HG03520 (cell line): ENCODE measurements around the gene CHMP2A.
"Not testable (repeated sequence)": the region's sequence is repeated elsewhere in the genome, so short reads cannot be mapped to it uniquely, and the experiment has no call there.

Experiments
- ATAC-seq: cut with Tn5 transposase; IDR thresholded peaks from one replicate; pipeline ENCODE4 v1.9.1; 2021; ENCODE audit warnings: mild to moderate bottlenecking, moderate library complexity; ENCODE audit not compliant: unreplicated experiment

Gene CHMP2A

DNA sequence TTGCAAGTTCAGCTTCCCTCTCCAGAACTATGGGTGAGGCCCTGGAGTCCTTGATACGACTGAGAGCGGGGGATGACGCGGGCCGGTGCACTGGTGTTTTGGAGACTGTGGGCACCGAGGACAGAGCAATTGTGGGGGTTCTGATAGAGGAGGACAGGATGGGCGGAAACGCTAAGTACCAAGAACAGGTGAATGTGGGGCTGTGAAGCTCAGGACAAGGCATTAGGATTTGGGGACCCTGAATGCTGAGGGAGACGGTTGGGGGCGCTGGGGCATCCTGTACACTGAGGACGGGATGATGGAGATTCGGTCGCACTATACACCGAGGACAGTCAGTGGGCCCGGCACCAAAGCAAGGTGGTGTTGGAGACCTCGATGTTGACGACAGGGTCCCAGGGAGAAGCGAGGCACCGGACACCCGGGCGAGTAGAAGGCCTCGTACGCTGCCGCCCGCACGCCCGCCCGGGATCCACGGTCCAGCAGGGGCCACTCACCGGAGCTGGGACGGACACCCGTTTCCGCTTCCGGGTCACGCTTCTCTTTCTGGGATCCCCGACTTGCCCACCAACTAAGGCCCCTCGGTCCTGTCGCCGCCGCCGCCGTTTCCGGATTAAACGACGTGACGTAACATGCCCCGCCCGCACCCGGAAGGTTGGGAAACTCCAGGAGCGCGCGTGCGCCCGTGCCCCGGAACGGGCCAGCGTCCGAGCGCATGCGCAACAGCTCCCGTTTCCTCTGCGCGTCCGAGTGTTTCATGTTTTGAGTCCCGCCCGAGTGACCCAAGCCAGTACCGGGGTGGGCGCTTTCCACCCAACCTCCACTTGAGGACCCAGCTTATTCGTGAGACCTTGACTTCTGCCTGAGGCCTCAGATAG is at the start of gene CHMP2A:
Gene CHMP2A, minus strand, starts transcription at position 612 of the 875 bp plus-strand sequence. CDS start 893 bp downstream, outside the sequence.
- peak; percentile 29 for ATAC-seq

DNA sequence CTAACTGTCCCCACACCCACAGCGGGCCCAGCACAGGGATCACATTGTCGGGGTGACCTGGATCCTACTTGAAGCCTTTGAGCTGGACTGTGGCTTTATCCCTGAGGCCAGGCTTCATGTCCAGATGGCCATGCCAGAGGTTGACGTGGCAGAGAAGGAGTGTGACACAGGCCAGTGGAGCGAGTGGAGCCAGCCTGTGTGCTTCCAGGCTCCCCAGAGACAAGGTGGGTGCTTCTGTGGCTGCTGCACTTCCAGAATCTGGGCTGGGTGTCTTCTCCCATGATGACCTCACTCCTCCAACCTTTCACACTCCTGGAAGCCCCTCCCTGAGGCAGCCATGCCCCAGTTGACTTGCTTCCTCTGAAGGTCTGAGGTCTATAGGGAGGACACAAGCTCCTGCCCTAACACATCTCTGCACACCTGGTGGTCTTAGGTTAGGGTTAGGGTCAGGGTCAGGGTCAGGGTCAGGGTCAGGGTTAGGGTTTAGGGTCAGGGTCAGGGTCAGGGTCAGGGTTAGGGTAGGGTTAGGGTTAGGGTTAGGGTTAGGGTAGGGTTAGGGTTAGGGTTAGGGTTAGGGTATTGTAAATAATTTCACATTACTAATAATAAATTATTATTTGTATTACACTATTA is 31.3 kb upstream of the CHMP2A start:
- no peak for ATAC-seq

DNA sequence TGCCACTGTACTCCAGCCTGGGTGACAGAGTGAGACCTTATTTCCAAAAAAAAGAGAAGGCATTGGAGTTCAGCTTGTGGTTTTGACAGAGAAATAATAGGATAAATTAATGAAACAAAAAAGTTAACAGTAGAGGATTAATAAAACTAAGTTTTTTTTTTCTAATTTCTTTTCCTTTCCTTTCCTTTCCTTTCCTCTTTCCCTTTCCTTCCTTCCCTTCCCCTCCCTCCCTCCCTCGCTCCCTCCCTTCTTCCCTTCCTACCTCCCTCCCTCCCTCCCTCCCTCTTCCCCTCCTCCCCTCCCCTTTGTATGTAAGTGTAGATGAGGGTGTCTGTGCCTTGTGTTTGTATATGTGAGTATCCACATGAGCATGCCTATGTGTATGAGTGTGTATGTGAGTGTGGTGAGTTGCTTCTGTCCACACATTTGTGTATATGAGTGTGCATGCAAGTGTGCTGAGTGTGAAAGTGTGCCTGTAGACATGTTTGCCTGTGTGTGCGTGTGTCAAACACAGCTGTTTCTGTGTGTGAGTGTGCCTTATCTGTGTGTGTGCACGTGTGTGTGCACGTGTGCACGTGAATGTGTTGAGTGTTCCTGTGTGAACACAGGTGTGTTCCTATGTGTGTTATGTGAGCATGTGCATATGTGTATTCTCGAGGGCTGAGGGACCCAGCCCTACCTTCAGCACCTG is 30.7 kb upstream of the CHMP2A start:
- no peak for ATAC-seq

DNA sequence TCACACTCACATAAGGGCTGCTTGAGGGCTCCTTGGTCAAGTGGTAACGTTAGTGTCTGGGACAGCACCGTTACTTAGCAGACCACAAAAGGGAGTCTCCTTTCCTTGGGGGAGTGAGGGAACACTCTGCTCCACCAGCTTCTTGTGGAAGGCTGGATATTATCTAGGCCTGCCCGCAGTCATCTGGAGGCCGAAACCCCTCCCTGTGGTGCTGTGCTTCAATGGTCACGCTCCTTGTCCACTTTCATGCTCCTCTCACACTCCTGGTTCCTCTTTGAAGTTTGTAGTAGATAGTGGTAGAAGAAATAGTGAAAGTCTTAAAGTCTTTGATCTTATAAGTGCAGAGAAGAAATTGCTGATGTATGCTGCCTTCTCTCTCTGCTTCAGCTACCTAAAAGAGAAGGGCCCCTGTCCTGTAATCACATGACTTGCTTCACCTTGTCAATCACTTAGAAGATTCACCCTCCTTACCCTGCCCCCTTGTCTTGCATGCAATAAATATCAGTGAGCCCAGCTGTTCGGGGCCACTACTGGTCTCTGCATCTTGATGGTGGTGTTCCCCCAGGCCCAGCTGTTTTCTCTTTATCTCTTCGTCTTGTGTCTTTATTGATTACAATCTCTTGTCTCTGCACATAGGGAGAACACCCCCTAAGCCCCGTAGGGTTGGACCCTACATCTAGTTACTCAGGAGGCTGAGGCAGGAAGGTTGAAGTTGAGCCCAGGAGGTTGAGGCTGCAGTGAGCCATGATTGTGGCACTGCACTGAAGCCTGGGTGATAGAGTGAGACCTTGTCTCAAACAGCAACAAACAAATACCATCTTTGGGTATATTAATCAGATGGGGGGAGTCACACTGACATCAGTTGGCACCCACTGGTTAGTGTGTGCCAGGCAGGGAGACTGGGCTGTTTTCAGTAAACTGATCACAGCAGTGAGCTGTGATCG is 29.9 kb upstream of the CHMP2A start:
- no peak for ATAC-seq

DNA sequence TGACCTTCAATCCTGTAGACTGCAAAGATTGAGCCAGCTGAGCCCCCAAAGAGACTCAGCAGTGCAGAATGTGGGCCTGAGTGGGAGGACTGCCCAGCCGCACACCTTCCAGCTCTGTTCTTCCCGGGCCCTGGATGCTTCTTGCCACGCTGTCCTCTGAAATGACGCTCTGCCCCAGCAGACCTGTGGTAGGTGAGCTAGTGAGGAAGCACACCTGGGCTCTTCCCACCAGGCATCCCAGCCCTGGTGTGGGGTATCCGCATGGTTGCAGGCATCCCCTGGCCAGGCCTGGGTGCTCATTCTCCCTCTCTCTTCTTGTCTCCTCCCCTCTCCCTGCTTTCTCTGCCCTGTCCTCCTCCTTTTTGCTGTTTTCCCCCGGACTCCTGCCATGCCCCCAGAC is 28.1 kb upstream of the CHMP2A start:
- ATAC-seq = no peak

DNA sequence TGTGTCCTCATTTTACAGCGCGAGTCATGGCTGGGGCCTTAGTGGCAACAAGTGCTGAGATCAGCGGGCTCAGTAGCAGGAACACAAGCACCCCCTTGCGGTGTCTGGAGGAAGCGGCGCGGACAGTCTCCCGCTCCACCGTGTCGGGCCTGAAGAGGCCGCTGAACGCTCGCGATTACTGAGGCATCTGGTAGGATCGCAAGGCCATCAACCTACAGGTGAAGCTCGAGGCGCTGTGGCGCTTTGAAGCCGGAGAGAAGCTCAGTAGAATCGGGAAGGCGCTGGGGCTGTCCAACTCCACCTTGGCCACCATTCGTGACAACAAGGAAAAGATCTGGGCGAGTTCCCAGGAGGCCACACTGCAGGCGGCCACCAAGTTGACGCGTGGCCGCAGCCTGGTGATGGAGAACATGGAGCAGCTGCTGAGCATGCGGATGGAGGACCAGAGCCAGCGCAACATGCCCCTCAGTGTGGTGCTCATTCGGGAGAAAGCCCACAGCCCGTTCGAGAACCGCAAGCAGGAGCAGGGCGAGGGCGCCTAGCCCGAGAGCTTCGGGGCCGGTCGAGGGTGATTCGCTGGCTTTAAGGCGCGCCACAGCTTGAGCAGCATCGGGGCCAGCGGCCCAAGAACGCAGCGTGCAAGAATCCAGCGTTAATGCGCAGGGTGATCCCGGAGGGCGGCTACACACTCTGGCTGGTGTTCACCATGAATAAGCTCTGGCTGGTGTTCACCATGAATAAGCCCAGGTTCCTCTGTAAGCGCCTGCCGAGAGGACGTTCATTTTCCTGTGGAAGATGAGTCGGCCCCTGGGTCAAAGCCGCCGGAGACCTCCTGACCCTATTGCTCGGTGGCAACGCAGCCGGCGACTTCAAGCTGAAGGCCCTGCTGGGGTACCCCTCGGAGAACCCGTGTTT is 26.6 kb upstream of the CHMP2A start:
- peak; percentile 56 for ATAC-seq

DNA sequence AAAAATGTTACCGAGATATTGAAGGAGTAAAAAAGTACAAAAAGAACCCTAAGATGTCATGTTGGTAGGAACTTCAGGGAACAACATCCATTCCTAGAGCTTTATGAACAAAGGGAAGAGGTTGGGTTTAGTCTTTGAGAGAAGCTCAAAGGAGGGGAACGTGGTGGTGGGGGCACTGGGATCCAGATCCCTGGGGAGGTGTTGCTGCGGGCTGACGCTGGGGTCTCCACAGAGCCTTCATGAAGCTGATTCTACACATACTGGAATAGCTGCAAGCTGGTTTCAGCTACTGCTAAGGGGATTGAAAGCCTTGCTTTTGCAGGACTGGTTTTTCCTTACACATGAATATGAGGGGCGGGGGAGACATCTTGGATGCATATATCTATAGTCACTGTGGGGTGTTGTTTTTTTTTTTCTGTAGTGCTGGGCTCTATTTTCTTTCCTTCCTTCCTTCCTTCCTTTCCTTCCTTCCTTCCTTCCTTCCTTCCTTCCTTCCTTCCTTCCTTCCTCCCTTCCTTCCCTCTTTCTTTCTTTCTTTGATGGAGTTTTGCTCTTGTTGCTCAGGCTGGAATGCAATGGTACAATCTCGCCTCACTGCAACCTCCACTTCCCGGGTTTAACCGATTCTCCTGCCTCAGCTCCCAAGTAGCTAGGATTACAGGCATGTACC is 24.7 kb upstream of the CHMP2A start:
- no peak for ATAC-seq

DNA sequence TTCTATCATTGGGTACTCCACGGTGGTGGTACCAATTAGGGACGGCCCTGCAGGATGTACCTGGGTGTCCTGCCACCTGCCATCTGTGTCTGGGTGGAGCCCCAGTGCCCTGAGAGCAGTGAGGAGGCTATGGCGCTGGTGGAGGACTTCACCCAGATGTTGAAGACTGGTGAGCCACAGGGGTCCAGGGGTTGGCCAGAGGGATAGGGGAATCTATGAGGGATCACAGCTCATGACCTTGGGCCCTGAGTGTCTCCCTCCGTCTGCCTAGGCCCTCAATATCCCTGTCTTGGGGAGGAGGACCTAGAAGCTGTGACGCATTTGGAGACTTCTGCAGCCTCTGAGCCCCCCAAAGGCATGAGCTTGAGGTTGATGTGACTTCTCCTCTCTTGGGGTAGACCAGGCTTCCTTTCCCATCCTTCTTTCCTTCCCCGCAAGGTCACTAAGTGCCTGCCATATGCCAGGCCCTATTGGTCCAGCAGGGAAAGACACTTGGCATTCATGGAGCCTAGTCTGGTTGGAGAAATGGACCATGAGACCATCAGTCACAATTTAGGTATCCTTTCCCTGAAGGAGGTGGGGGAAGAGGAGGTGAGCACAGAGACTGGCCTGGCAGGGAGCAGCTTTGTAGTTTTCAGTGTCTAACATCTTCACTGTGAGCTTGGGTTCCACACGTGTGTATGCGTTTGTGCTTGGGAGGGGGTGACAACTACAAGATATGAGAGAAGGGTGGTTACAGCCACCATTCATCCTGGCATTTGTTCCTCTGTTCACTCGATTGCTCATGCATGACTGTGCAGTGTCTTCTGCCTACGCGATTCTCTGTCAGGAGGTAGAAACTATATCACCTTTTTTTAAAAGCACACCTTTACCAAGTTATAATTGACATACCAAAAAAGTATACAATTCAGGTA is 23.4 kb upstream of the CHMP2A start:
- ATAC-seq = no peak

DNA sequence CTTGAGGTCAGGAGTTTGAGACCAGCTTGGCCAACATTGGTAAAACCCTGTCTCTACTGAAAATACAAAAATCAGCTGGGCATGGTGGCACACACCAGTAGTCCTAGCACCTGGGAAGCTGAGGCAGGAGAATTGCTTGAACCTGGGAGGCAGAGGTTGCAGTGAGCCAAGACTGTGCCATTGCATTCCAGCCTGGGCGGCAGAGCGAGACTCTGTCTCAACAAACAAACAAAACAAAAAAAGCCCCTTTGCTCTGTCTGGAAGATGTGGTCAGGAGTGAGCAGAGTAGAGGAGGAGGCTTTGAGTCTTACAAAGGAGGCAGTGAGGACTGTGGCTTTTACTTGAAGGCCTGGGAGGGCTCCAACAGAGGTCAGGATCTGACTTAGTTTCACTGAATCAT is 22.7 kb upstream of the CHMP2A start:
- ATAC-seq = not testable (repeated sequence)

DNA sequence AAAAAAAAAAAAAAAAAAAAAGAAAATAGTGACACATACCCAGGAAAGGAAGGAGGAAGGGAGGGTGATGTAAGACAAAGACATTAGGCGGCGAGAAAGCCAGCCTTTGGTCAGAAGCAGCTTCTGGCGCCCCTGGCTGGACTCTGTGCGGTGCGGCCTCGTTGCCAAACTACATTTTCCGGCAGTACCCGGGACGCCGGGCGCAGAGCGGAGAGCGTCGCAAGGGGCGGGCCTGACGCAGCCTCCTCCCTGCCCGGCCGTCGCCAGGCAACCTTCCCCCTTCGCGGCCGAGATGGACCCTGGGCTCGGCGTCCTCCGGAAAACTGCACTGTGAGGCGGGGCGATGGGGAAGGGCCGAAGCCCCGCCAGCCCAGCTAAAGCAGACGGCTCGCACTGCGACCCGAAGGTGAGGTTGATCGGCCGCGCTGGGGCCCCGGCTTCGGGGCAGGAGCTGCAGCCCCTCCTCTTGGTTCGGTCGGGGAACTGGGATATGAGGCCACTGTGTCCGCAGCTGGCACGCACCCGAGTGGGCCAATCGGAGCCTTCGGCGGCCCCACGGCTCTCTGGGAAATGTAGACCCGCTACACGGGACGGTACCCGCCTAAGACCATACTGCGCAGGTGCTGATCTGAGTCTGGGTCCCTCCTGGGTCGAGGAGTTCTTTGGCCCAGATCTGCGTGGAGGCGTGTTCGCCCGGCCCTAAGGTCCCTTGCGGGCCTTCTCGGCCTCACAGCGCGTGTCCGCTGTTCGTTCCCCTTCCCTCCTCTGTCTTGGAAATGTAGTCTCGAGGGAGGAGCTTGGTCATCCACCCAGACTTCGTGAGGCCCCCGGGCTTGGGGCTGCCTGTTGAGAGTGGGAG is 20.5 kb upstream of the CHMP2A start:
- ATAC-seq = peak; percentile 35

DNA sequence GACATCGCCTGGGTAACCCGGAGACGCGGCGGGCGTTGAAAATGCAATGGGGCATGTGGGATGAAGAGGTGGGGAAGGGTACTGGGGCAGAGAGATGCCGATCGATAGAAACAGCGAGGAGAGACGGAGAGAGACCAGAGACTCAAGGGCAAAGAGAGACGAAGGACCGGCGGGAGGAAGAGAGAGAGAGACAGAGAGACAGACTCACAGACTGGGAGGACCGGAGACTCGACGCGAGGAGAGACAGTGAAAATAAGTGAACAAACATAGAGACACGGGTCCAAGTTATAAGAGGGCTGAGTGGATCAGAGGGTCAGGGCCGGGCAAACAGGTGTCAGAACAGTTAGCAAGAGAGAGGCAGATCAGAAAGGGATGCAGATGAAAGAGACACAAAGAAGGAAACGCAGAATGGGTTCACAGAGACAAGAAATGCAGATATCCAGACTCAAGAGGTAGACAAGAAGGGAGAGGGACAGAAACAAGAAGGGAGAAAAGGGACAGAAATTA is 18.8 kb upstream of the CHMP2A start:
- no peak for ATAC-seq

DNA sequence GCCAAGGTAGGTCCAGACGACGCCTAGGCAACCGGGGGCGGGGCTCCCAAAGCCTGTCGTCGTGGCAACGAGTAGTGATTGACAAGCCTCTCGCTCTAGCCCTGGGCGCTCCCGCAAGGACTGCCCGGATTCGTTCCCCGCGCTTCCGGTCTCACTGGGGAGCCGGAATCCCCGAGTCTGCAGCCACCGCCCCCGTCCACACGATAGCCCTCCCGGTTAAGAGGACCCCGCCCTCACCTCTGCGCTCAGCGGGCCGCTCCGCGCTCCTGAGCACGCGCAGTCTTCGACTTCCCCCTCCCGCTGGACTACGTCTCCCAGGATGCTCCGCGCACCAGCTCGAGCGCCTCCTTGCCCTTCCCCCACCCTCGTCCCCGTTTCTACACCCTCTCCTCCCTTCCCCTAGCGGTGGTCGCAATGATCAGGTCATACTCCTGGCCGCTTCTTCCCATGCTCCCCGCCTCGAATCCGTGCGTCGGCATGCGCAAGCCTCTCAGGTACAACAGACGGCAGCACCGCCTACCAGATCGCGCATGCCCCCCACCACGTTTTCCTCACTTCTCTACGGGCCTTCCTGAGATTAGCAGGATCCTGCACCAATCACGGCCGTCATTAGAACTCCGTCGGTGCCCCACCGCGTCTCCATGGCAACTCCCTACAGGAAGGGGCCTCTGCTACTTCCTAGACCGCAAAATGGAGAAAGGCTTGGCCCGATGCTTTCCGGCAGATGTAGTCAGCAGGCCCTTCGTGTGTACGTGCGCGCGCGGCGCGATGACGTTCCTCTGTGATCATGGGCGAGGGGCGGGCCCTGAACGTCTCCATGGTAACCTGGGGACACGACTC is 18.1 kb upstream of the CHMP2A start, which contains the start of gene MZF1:
Gene MZF1, minus strand, starts transcription at position 518 of the 840 bp plus-strand sequence. CDS start 1,946 bp downstream, outside the sequence.
- peak; percentile 46 for ATAC-seq

DNA sequence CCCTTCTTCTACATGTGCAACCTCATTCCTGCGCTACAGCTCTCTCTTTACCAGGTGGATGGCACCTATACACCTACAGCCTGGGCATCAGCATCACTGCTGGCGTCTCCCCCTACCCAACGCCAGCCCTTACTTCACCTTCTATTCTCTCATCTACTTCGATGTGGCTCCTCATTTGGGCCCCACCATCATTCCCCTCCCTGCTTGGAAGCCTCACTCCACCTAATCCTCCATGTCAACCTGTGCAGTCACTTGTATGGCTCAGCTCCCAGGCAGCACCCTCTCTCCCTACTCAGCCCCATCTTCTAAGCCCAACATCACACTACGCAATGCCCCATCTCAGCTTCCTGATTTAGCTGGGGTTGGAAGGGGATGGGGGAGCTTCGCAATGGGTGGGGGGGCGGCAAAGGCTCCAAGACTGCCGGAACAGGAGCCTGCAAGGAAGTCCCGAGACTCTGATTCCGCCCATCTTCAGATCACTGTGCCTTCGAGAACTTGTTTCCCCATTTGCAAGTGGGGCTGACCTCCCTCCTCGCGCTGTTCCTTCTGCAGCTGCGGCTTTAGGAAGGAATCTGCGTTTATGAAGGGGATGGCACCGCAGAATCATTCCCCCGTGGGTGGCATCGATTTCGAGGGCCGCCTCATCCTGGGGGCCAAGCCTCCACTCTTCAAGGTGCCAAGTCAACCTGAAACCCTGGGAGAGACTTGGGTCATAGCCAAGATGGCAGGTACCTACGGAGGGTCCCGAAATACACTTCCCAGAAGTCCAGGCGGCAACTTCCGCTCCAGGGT is 17.3 kb upstream of the CHMP2A start:
- ATAC-seq = no peak

DNA sequence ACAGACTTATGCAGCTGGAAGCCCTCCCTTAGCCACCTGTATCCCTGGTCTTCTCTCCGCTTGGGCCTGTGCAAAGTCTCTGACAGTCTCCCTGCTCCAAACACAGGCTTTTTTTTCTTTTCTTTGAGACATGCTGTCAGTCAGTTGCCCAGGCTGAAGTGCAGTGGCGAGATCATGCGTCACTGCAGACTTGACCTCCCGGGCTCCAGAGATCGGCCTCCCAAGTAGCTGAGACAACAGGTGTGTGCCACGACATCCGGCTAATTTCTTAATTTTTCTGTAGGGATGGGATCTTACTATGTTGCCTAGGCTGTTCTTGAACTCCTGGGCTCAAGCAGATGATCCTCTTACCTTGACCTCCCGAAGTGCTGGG is 16.7 kb upstream of the CHMP2A start:
- ATAC-seq = no peak
